Thyroid gland (tissue), 4 donors: ENCODE measurements around the gene GFRA4.

Source experiments
- POLR2A ChIP-seq, 2 donors: fragments of 450-650 bp; IDR thresholded peaks; one replicate each; pipeline ENCODE4 v1.6.1; 2017; ENCODE audit warnings: antibody characterized with exemption in 2 of 2, mild to moderate bottlenecking in 2 of 2, moderate library complexity in 1 of 2
- TF ChIP-seq, protein P1 (sequence below), 6 experiments: fragments of 200-600 bp in 3 of 6; fragments of 450-650 bp in 3 of 6; sonication (generic) in 3 of 6; IDR thresholded peaks; one replicate each; pipeline ENCODE4 v1.5.1; 2016 to 2019; ENCODE audit warnings: antibody characterized with exemption in 6 of 6, mild to moderate bottlenecking in 2 of 6, inconsistent platforms in 1 of 6, moderate library complexity in 1 of 6

GRCh38 chr20:3677733-3678132 lies 14.5 kb upstream of the GFRA4 start:
- TF ChIP-seq, protein P1, sequence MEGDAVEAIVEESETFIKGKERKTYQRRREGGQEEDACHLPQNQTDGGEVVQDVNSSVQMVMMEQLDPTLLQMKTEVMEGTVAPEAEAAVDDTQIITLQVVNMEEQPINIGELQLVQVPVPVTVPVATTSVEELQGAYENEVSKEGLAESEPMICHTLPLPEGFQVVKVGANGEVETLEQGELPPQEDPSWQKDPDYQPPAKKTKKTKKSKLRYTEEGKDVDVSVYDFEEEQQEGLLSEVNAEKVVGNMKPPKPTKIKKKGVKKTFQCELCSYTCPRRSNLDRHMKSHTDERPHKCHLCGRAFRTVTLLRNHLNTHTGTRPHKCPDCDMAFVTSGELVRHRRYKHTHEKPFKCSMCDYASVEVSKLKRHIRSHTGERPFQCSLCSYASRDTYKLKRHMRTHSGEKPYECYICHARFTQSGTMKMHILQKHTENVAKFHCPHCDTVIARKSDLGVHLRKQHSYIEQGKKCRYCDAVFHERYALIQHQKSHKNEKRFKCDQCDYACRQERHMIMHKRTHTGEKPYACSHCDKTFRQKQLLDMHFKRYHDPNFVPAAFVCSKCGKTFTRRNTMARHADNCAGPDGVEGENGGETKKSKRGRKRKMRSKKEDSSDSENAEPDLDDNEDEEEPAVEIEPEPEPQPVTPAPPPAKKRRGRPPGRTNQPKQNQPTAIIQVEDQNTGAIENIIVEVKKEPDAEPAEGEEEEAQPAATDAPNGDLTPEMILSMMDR (IDR thresholded peaks at IDR 0.05): no peak
- no peak for TF ChIP-seq POLR2A (IDR thresholded peaks at IDR 0.05)
